HepG2 (cell line): ENCODE measurements around the gene ADAMTS2. TPM values are rescaled to one million over a fixed set of nuclear protein-coding genes. Genes with fewer than 3 reads are reported as not detected.
A peak's percentile ranks its signal among the peaks of the same experiment; 100 is the strongest.

Experiments
- ATAC-seq: fragments of 200-7000 bp; cut with Tn5 transposase; 3 replicates; pipeline ENCODE4 v1.9.1; 2020; ENCODE audit warnings: mild to moderate bottlenecking, moderate library complexity
- BruUV-seq: library from RNA; stranded (reverse); fragments of 400-500 nt; replicated peaks from 2 replicates; lab custom pipeline; 2021; lab: Mats Ljungman, UMichigan
- CTCF ChIA-PET: fragments of 300-600 bp; formaldehyde crosslinking; extraction: SDS; loops from one replicate; lab custom pipeline; 2021; ENCODE audit warnings: low total read pairs, inconsistent platforms, low intra/inter-chr PET ratio; lab: Yijun Ruan, JAX
- POLR2A ChIA-PET: fragments of 350-600 bp; sonication (Branson Sonifier 250); formaldehyde crosslinking; loops from one replicate; lab custom pipeline; 2020; ENCODE audit warnings: antibody characterized with exemption, inconsistent platforms; lab: Yijun Ruan, JAX
- DNase-seq: peaks from one replicate; pipeline ENCODE4 v3.0.0-alpha.2; 2015; ENCODE audit warnings: low spot score
- FAIRE-seq: peaks from 3 replicates; lab custom pipeline; 2011; peaks lifted over from hg19 to GRCh38; lab: Jason Lieb, UNC
- H2AFZ ChIP-seq: one replicate; pipeline ENCODE4 v1.6.1; 2011; ENCODE audit warnings: low read length, inconsistent platforms
- H3K27ac ChIP-seq: fragments of 300-600 bp; 3 replicates; pipeline ENCODE4 v1.8.0; 2011; ENCODE audit warnings: mixed run types, mild to moderate bottlenecking, mixed read lengths, low read length, inconsistent platforms; ENCODE audit not compliant: insufficient read depth; ENCODE audit errors: extremely low read length
- H3K27me3 ChIP-seq, 2 experiments: fragments of 200-600 bp in 1 of 2; 2 replicates in 1 of 2; 3 replicates in 1 of 2; pipeline versions ENCODE4 v1.6.0 to v1.8.0; 2011; ENCODE audit warnings: low read length in 2 of 2, mild to moderate bottlenecking in 2 of 2, moderate library complexity in 2 of 2, inconsistent platforms in 1 of 2; ENCODE audit not compliant: insufficient read depth in 2 of 2, control insufficient read depth in 1 of 2
- H3K36me3 ChIP-seq, 2 experiments: fragments of 200-600 bp in 1 of 2; replicated peaks in 1 of 2; 2 replicates in 1 of 2; 3 replicates in 1 of 2; pipeline versions ENCODE4 v1.5.1 to v1.8.0; 2011; ENCODE audit warnings: low read length in 2 of 2, inconsistent platforms in 1 of 2; ENCODE audit not compliant: insufficient read depth in 2 of 2, control insufficient read depth in 1 of 2
- H3K4me1 ChIP-seq: 2 replicates; pipeline ENCODE4 v1.5.1; 2012; ENCODE audit warnings: low read length, inconsistent platforms; ENCODE audit not compliant: insufficient read depth
- H3K4me2 ChIP-seq: 2 replicates; pipeline ENCODE4 v1.6.0; 2011; ENCODE audit warnings: low read depth, low read length, inconsistent platforms
- H3K4me3 ChIP-seq, 3 experiments: fragments of 200-600 bp in 1 of 3; sonication (generic), shearing (Covaris generic) in 1 of 3; replicated peaks in 1 of 3; 2 replicates each; pipeline ENCODE4 v1.5.1; 2011 to 2016; ENCODE audit warnings: low read length in 3 of 3, inconsistent platforms in 2 of 3, low read depth in 2 of 3, mild to moderate bottlenecking in 2 of 3, control low read depth in 1 of 3, mixed read lengths in 1 of 3; ENCODE audit not compliant: insufficient read depth in 1 of 3
- H3K79me2 ChIP-seq: one replicate; pipeline ENCODE4 v1.6.1; 2011; ENCODE audit warnings: low read length, inconsistent platforms; ENCODE audit not compliant: insufficient read depth
- H3K9ac ChIP-seq: 2 replicates; pipeline ENCODE4 v1.6.0; 2011; ENCODE audit warnings: mild to moderate bottlenecking, low read depth, low read length, inconsistent platforms; ENCODE audit not compliant: insufficient read depth
- H3K9me3 ChIP-seq: 2 replicates; pipeline ENCODE4 v1.5.1; 2012; ENCODE audit warnings: mild to moderate bottlenecking, low read length
- H4K20me1 ChIP-seq: 2 replicates; pipeline ENCODE4 v1.6.0; 2011; ENCODE audit warnings: inconsistent platforms, mild to moderate bottlenecking, low read length, moderate library complexity; ENCODE audit not compliant: insufficient read depth
- CBFB ChIP-seq: sonication (generic); formaldehyde crosslinking; IDR thresholded peaks from 2 replicates; pipeline ENCODE4 v1.4.0; 2020; ENCODE audit warnings: missing genetic modification reagents
- CEBPZ ChIP-seq: IDR thresholded peaks from 2 replicates; pipeline ENCODE4 v1.6.1; 2012; ENCODE audit warnings: low read length, improper control_type of control experiment
- HDAC1 ChIP-seq: sonication (generic); formaldehyde crosslinking; IDR thresholded peaks from 2 replicates; pipeline ENCODE4 v1.5.1; 2020; ENCODE audit warnings: mild to moderate bottlenecking, missing genetic modification reagents
- HDAC2 ChIP-seq: sonication (generic); formaldehyde crosslinking; IDR thresholded peaks from 2 replicates; pipeline ENCODE4 v1.4.0; 2020; ENCODE audit warnings: missing genetic modification reagents
- JUND ChIP-seq: sonication (generic); formaldehyde crosslinking; IDR thresholded peaks from 2 replicates; pipeline ENCODE4 v1.8.0; 2022; ENCODE audit warnings: mild to moderate bottlenecking, missing genetic modification reagents
- MAX ChIP-seq: IDR thresholded peaks from 2 replicates; pipeline ENCODE4 v1.6.1; 2012; ENCODE audit warnings: inconsistent platforms
- MBNL3 ChIP-seq: fragments of 250-450 bp; sonication (Bioruptor Pico); conservative IDR thresholded peaks from 2 replicates; pipeline ENCODE4 v1.8.0; 2022; ENCODE audit warnings: mild to moderate bottlenecking, inconsistent platforms
- NFKBIZ ChIP-seq: IDR thresholded peaks from 2 replicates; pipeline ENCODE4 v1.6.1; 2018; ENCODE audit warnings: missing genetic modification reagents, missing compliant biosample characterization
- PATZ1 ChIP-seq: sonication (generic); formaldehyde crosslinking; IDR thresholded peaks from 2 replicates; pipeline ENCODE4 v1.4.0; 2020; ENCODE audit warnings: missing genetic modification reagents
- PAX8 ChIP-seq: sonication (generic); formaldehyde crosslinking; IDR thresholded peaks from 2 replicates; pipeline ENCODE4 v1.8.0; 2022; ENCODE audit warnings: mild to moderate bottlenecking, missing genetic modification reagents, borderline replicate concordance
- TGIF2 ChIP-seq: IDR thresholded peaks from 2 replicates; pipeline ENCODE4 v1.6.1; 2016; ENCODE audit warnings: control low read depth, missing compliant biosample characterization
- ZNF17 ChIP-seq: sonication (generic); formaldehyde crosslinking; IDR thresholded peaks from 2 replicates; pipeline ENCODE4 v1.5.0; 2020; ENCODE audit warnings: mild to moderate bottlenecking, missing genetic modification reagents
- ZNF33B ChIP-seq: sonication (generic); formaldehyde crosslinking; IDR thresholded peaks from 2 replicates; pipeline ENCODE4 v1.5.1; 2020; ENCODE audit warnings: mild to moderate bottlenecking, missing genetic modification reagents
- ZNF367 ChIP-seq: sonication (generic); formaldehyde crosslinking; IDR thresholded peaks from 2 replicates; pipeline ENCODE4 v1.4.0; 2020; ENCODE audit warnings: missing genetic modification reagents, borderline replicate concordance
- ZNF451 ChIP-seq: sonication (generic); formaldehyde crosslinking; IDR thresholded peaks from 2 replicates; pipeline ENCODE4 v1.5.0; 2020; ENCODE audit warnings: mild to moderate bottlenecking, missing genetic modification reagents
- ZNF501 ChIP-seq: sonication (generic); formaldehyde crosslinking; IDR thresholded peaks from 2 replicates; pipeline ENCODE4 v1.5.1; 2020; ENCODE audit warnings: mild to moderate bottlenecking, moderate library complexity, missing genetic modification reagents
- ZNF543 ChIP-seq: sonication (generic); formaldehyde crosslinking; IDR thresholded peaks from 2 replicates; pipeline ENCODE4 v1.4.0; 2020; ENCODE audit warnings: mild to moderate bottlenecking, missing genetic modification reagents
- ZNF615 ChIP-seq: sonication (generic); formaldehyde crosslinking; IDR thresholded peaks from 2 replicates; pipeline ENCODE4 v1.5.0; 2020; ENCODE audit warnings: mild to moderate bottlenecking, missing genetic modification reagents, borderline replicate concordance
- ZNF629 ChIP-seq: sonication (generic); formaldehyde crosslinking; conservative IDR thresholded peaks from 2 replicates; pipeline ENCODE4 v1.5.0; 2020; ENCODE audit warnings: missing genetic modification reagents
- ZNF841 ChIP-seq: sonication (generic); formaldehyde crosslinking; IDR thresholded peaks from 2 replicates; pipeline ENCODE4 v1.8.1; 2023; ENCODE audit warnings: missing genetic modification reagents, borderline replicate concordance
- WGBS: methylation state at CpG from one replicate; pipeline ENCODE4 v1.1.6; 2017; ENCODE audit warnings: low lambda C conversion rate; 5-methylcytosine and 5-hydroxymethylcytosine counted together
- in situ Hi-C: cut with HindIII; loops from 2 replicates; pipeline ENCODE4 v1.10.0; 2017; ENCODE audit warnings: low pct_unique_long_range_greater_than_20kb; ENCODE audit not compliant: extremely low pct_ligation_motif_present
- intact Hi-C: fragments of 100-400 bp; cut with micrococcal nuclease; formaldehyde crosslinking; loops from one replicate; pipeline ENCODE4 v1.10.0; 2022; ENCODE audit not compliant: unreplicated experiment
- polyA plus RNA-seq, 8 experiments: library from polyadenylated mRNA; depleted of rRNA in 3 of 8; stranded (reverse) in 7 of 8; unstranded in 1 of 8; fragments of >200 nt; fragmentation: Illumina TruSeq in 4 of 8; extraction: Trizol in 4 of 8; gene quantifications; 2 replicates each; pipeline versions ENCODE4 v1.2.1 to v1.2.3, GENCODE V29; 2011 to 2016; ENCODE audit warnings: low read depth in 4 of 8, missing spikeins in 1 of 8, mixed read lengths in 1 of 8; ENCODE audit not compliant: insufficient read depth in 1 of 8
- total RNA-seq, 5 experiments: library from RNA; depleted of rRNA; stranded (reverse); fragments of >200 nt; fragmentation: Illumina TruSeq; extraction: Trizol; gene quantifications; 2 replicates each; pipeline ENCODE4 v1.2.3, GENCODE V29; 2016; ENCODE audit warnings: low read depth in 1 of 5

ADAMTS2 gene
- total and polyA plus RNA-seq, 2 of the 13 experiments (the other 11 are each of a cell fraction or from before 2014, with no cell fraction given) = 0.24 to 3.5 TPM

- intact Hi-C loops = loop anchor here (10.0 kb wide), 1 partner anchor 101 kb away; no protein-coding TSS in a partner anchor
- in situ Hi-C loops = no loop called here
- peak; percentile 70 for ATAC-seq
- TF ChIP-seq PATZ1 (CRISPR knock-in tag) (no peak), HDAC2 (CRISPR knock-in tag) (no peak), ZNF17 (no peak), CBFB (no peak), MAX (peak; percentile 79), ZNF629 (CRISPR knock-in tag) (no peak), ZNF451 (CRISPR knock-in tag) (no peak), ZNF543 (CRISPR knock-in tag) (no peak), MBNL3 (CRISPR knock-in tag) (no peak), ZNF501 (CRISPR knock-in tag) (0 out of 2 replicates have a peak, but pooled peaks have one; percentile 28), ZNF841 (CRISPR knock-in tag) (no peak), NFKBIZ (CRISPR knock-in tag) (no peak), CEBPZ (no peak), PAX8 (CRISPR knock-in tag) (no peak), ZNF33B (CRISPR knock-in tag) (no peak), TGIF2 (CRISPR knock-in tag) (no peak), ZNF367 (no peak), HDAC1 (CRISPR knock-in tag) (peak; percentile 51; the same call in 1 of the 2 replicates), ZNF615 (CRISPR knock-in tag) (no peak), JUND (no peak)
These were observed 79.6 kb downstream of the ADAMTS2 start for GRCh38 chr5:179265514-179266290.

More at GRCh38 chr5:179265514-179266290, 79.6 kb downstream of the ADAMTS2 start:
- Histone ChIP-seq H3K27ac (peak overlapping the region; percentile 78), H4K20me1 (no peaks in the 10 kb centered on the region), H3K4me1 (peaks cover 72% of the 10 kb centered on the region), H3K9me3 (no peaks in the 10 kb centered on the region), H3K27me3 (no peaks in the 10 kb centered on the region; a peak in 1 of 5 replicates), H3K79me2 (no peaks in the 10 kb centered on the region), H3K36me3 (no peaks in the 10 kb centered on the region), H3K9ac (peak overlapping the region; percentile 36), H2AFZ (no peak overlapping the region), H3K4me3 (peak overlapping the region; percentile 14 to 66 (median 36); a peak in 5 of 6 replicates), H3K4me2 (peak overlapping the region; percentile 75)
- DNase-seq = no peak
- no TSS peak for BruUV-seq
- CTCF ChIA-PET = no interaction called here
- POLR2A ChIA-PET = no interaction called here
- 70% methylated on average over 3 of the region's 35 CpGs for WGBS
- no peak for FAIRE-seq
